Measurements from ENCODE around the gene PSMG2. TPM values are rescaled to one million over a fixed set of nuclear protein-coding genes. Genes with fewer than 3 reads are reported as not detected.

Gene PSMG2
- total and polyA plus RNA-seq, 9 of the 15 experiments (the other 6 are each of a cell fraction or from before 2014, with no cell fraction given): 59.9 to 271 (median 111) TPM

DNA sequence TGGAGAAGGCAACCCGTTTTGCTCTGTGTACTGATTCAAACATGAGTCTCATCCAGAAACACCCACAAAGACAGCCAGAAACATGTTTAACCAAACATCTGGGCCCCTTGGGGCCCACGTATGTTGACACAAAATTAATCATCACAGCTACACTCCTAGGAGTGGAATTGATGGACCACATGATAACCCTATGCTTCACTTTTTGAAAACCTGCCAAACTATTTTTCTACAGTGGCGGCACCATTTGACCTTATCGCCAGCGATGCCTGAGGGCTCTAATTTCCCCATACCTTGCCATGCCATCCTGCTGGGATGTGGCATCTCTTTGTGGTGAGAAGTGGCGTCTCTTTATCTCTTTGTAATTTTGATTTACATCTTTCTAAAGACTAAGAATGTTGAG, 38.5 kb downstream of the PSMG2 start (continued):
- TF ChIP-seq, protein P1, sequence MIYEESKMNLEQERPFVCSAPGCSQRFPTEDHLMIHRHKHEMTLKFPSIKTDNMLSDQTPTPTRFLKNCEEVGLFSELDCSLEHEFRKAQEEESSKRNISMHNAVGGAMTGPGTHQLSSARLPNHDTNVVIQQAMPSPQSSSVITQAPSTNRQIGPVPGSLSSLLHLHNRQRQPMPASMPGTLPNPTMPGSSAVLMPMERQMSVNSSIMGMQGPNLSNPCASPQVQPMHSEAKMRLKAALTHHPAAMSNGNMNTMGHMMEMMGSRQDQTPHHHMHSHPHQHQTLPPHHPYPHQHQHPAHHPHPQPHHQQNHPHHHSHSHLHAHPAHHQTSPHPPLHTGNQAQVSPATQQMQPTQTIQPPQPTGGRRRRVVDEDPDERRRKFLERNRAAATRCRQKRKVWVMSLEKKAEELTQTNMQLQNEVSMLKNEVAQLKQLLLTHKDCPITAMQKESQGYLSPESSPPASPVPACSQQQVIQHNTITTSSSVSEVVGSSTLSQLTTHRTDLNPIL (CRISPR knock-in tag; IDR thresholded peaks at IDR 0.05): no peak
- TF ChIP-seq TRIM24 (IDR thresholded peaks at IDR 0.05) (no peak), JUND (IDR thresholded peaks at IDR 0.05; ENCODE audit: borderline replicate concordance, low read depth, low read length) (peak; percentile 49; the same call in 1 of the 2 replicates), JUND (tag; IDR thresholded peaks at IDR 0.05; ENCODE audit: borderline replicate concordance, low read depth, low read length) (no peak; the same call in 2 of the 3 replicates), ELF2 (CRISPR knock-in tag; IDR thresholded peaks at IDR 0.05) (no peak), TAL1 (IDR thresholded peaks at IDR 0.05) (0 out of 2 replicates have a peak, but pooled peaks have one; percentile 19), ZNF175 (CRISPR knock-in tag; IDR thresholded peaks at IDR 0.05; ENCODE audit: low read depth) (no peak), DDX20 (tag; IDR thresholded peaks at IDR 0.05; ENCODE audit: low read depth) (no peak), TCF3 (CRISPR knock-in tag; IDR thresholded peaks at IDR 0.05) (0 out of 2 replicates have a peak, but pooled peaks have one; percentile 17), NFIC (IDR thresholded peaks at IDR 0.05) (peak; percentile 83)
- TF ChIP-seq, protein P2, sequence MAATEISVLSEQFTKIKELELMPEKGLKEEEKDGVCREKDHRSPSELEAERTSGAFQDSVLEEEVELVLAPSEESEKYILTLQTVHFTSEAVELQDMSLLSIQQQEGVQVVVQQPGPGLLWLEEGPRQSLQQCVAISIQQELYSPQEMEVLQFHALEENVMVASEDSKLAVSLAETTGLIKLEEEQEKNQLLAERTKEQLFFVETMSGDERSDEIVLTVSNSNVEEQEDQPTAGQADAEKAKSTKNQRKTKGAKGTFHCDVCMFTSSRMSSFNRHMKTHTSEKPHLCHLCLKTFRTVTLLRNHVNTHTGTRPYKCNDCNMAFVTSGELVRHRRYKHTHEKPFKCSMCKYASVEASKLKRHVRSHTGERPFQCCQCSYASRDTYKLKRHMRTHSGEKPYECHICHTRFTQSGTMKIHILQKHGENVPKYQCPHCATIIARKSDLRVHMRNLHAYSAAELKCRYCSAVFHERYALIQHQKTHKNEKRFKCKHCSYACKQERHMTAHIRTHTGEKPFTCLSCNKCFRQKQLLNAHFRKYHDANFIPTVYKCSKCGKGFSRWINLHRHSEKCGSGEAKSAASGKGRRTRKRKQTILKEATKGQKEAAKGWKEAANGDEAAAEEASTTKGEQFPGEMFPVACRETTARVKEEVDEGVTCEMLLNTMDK (IDR thresholded peaks at IDR 0.05; ENCODE audit: borderline replicate concordance, insufficient read depth, low read depth, low read length, poor library complexity, severe bottlenecking): no peak
- TF ChIP-seq, protein P3, sequence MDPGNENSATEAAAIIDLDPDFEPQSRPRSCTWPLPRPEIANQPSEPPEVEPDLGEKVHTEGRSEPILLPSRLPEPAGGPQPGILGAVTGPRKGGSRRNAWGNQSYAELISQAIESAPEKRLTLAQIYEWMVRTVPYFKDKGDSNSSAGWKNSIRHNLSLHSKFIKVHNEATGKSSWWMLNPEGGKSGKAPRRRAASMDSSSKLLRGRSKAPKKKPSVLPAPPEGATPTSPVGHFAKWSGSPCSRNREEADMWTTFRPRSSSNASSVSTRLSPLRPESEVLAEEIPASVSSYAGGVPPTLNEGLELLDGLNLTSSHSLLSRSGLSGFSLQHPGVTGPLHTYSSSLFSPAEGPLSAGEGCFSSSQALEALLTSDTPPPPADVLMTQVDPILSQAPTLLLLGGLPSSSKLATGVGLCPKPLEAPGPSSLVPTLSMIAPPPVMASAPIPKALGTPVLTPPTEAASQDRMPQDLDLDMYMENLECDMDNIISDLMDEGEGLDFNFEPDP (CRISPR knock-in tag; IDR thresholded peaks at IDR 0.05): no peak
- TF ChIP-seq, protein P4, sequence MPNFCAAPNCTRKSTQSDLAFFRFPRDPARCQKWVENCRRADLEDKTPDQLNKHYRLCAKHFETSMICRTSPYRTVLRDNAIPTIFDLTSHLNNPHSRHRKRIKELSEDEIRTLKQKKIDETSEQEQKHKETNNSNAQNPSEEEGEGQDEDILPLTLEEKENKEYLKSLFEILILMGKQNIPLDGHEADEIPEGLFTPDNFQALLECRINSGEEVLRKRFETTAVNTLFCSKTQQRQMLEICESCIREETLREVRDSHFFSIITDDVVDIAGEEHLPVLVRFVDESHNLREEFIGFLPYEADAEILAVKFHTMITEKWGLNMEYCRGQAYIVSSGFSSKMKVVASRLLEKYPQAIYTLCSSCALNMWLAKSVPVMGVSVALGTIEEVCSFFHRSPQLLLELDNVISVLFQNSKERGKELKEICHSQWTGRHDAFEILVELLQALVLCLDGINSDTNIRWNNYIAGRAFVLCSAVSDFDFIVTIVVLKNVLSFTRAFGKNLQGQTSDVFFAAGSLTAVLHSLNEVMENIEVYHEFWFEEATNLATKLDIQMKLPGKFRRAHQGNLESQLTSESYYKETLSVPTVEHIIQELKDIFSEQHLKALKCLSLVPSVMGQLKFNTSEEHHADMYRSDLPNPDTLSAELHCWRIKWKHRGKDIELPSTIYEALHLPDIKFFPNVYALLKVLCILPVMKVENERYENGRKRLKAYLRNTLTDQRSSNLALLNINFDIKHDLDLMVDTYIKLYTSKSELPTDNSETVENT (CRISPR knock-in tag; IDR thresholded peaks at IDR 0.05): no peak

All from K562 (cell line).